Activated B cell treated with CpG ODN at 0.5 μM for 24 hours (primary cell): ENCODE data around the gene CATSPER1. TPM values are rescaled to one million over a fixed set of nuclear protein-coding genes. Genes with fewer than 3 reads are reported as not detected.
"Not testable (repeated sequence)": the region's sequence is repeated elsewhere in the genome, so short reads cannot be mapped to it uniquely, and the experiment has no call there.

Experiments
- ATAC-seq: fragments of 200-7000 bp; cut with Tn5 transposase; one replicate; pipeline ENCODE4 v1.10.0; 2021; ENCODE audit warnings: low read depth, mild to moderate bottlenecking, moderate library complexity
- CTCF ChIA-PET: fragments of 350-600 bp; sonication (Branson Sonifier 250); formaldehyde crosslinking; loops from one replicate; lab custom pipeline; 2021; ENCODE audit warnings: antibody characterized with exemption; lab: Charles Lee
- POLR2A ChIA-PET: fragments of 350-600 bp; sonication (Branson Sonifier 250); formaldehyde crosslinking; loops from one replicate; lab custom pipeline; 2021; ENCODE audit warnings: antibody characterized with exemption; lab: Charles Lee
- DNase-seq: peaks from one replicate; pipeline ENCODE4 v3.0.0; 2022
- H3K27ac Mint-ChIP-seq: one replicate; pipeline ENCODE4 v1.8.0; 2020; ENCODE audit warnings: mixed read lengths
- H3K27me3 Mint-ChIP-seq: one replicate; pipeline ENCODE4 v1.8.0; 2021; ENCODE audit warnings: mixed read lengths
- H3K36me3 Mint-ChIP-seq: one replicate; pipeline ENCODE4 v1.8.0; 2021; ENCODE audit warnings: low read depth, mixed read lengths
- H3K4me1 Mint-ChIP-seq: one replicate; pipeline ENCODE4 v1.8.0; 2021; ENCODE audit warnings: mixed read lengths
- H3K4me3 Mint-ChIP-seq: one replicate; pipeline ENCODE4 v1.8.0; 2020; ENCODE audit warnings: mild to moderate bottlenecking, mixed read lengths
- H3K9me3 Mint-ChIP-seq: one replicate; pipeline ENCODE4 v1.8.0; 2020; ENCODE audit warnings: mixed read lengths
- intact Hi-C: fragments of 100-400 bp; cut with micrococcal nuclease; formaldehyde crosslinking; loops from one replicate; pipeline ENCODE4 v1.15.1; 2024
- total RNA-seq: library from RNA; stranded (reverse); gene quantifications from 2 replicates; pipeline ENCODE4 v1.2.3, GENCODE V29; 2022
- TF ChIP-seq, protein P1 (sequence below): fragments of 200-600 bp; IDR thresholded peaks from one replicate; pipeline ENCODE4 v1.8.0; 2022; ENCODE audit warnings: antibody characterized with exemption, mild to moderate bottlenecking

Gene CATSPER1
- total RNA-seq, 1 donor from 2014 or later, result not detected

GRCh38 chr11:66037327-66037726, 11.0 kb upstream of the CATSPER1 start:
- ATAC-seq (no peak), DNase-seq (no peak)
- ChIA-PET CTCF (no interaction called here), POLR2A (no interaction called here)
- Mint-ChIP-seq H3K27me3 (peaks cover 10% of the 10 kb centered on the region), H3K4me3 (no peak overlapping the region), H3K4me1 (no peaks in the 10 kb centered on the region), H3K9me3 (no peaks in the 10 kb centered on the region), H3K36me3 (no peaks in the 10 kb centered on the region), H3K27ac (no peak overlapping the region)
- TF ChIP-seq, protein P1, sequence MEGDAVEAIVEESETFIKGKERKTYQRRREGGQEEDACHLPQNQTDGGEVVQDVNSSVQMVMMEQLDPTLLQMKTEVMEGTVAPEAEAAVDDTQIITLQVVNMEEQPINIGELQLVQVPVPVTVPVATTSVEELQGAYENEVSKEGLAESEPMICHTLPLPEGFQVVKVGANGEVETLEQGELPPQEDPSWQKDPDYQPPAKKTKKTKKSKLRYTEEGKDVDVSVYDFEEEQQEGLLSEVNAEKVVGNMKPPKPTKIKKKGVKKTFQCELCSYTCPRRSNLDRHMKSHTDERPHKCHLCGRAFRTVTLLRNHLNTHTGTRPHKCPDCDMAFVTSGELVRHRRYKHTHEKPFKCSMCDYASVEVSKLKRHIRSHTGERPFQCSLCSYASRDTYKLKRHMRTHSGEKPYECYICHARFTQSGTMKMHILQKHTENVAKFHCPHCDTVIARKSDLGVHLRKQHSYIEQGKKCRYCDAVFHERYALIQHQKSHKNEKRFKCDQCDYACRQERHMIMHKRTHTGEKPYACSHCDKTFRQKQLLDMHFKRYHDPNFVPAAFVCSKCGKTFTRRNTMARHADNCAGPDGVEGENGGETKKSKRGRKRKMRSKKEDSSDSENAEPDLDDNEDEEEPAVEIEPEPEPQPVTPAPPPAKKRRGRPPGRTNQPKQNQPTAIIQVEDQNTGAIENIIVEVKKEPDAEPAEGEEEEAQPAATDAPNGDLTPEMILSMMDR, result no peak
- intact Hi-C loops, result no loop called here

DNA sequence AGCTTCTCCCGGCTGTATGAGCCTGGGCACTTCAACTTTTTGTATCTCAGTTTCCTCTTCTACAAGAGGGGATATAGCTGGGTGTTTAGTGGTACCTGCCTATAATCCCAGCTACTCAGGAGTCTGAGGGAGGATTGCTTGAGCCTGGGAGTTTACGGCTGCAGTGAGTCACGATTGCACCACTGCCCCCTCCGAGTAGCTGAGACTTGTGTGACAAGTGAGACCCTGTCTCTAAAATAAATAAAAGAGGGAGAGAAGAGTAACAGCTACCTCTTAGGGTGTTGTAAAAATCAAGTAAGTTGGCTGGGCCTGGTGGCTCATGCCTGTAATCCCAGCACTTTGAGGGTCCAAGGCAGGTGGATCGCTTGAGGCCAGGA, 10.0 kb upstream of the CATSPER1 start:
- ChIA-PET CTCF (no interaction called here), POLR2A (interaction anchor here (0.7 kb wide), 1 partner anchor 158 kb away, joined by 7 read pairs; no protein-coding TSS in a partner anchor)
- Mint-ChIP-seq H3K27me3 (peaks cover 10% of the 10 kb centered on the region), H3K4me3 (no peak overlapping the region), H3K4me1 (no peaks in the 10 kb centered on the region), H3K9me3 (no peaks in the 10 kb centered on the region), H3K36me3 (no peaks in the 10 kb centered on the region), H3K27ac (no peak overlapping the region)
- DNase-seq (no peak), ATAC-seq (no peak)
- intact Hi-C loops, result no loop called here
- TF ChIP-seq, protein P1, result no peak

DNA sequence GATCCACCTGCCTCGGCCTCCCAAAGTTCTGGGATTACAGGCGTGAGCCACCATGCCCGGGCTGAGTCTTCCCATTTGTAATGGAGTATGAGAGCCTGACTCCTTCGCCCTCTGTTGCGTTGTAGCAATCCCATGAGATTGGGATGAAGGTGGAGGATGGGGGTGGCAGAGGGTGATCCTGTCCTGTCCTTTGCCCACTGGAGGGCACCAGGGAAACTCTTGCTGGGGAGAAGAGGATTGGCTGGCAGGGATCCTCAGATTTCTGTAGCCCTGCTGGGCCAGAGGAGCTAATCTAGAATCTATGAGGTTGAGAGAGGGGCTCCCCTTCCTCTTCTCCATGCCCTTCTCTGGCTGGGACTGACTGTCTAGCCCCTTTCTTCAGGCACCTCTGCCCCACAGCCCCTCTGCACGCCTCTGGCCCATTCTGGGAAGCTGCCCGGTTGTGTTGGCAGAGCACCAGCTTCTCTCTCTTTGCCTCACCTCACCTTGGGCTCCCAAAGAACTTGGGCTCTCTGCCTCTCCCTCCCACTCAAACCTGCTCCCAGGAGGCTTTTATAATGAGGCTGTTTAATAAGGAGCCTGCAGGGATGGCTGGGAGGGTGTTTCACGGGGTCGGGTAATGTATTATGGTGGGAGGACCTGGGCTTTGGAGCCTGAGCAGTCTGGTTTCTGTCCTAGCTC, 9.5 kb upstream of the CATSPER1 start:
- DNase-seq, result no peak
- ChIA-PET POLR2A (interaction anchor here (0.7 kb wide), 1 partner anchor 157 kb away, joined by 7 read pairs; no protein-coding TSS in a partner anchor), CTCF (no interaction called here)
- ATAC-seq, result no peak
- Mint-ChIP-seq H3K27me3 (peaks cover 10% of the 10 kb centered on the region), H3K9me3 (no peaks in the 10 kb centered on the region), H3K27ac (no peak overlapping the region), H3K4me1 (no peaks in the 10 kb centered on the region), H3K4me3 (no peak overlapping the region), H3K36me3 (no peaks in the 10 kb centered on the region)
- intact Hi-C loops, result no loop called here
- TF ChIP-seq, protein P1, result no peak

DNA sequence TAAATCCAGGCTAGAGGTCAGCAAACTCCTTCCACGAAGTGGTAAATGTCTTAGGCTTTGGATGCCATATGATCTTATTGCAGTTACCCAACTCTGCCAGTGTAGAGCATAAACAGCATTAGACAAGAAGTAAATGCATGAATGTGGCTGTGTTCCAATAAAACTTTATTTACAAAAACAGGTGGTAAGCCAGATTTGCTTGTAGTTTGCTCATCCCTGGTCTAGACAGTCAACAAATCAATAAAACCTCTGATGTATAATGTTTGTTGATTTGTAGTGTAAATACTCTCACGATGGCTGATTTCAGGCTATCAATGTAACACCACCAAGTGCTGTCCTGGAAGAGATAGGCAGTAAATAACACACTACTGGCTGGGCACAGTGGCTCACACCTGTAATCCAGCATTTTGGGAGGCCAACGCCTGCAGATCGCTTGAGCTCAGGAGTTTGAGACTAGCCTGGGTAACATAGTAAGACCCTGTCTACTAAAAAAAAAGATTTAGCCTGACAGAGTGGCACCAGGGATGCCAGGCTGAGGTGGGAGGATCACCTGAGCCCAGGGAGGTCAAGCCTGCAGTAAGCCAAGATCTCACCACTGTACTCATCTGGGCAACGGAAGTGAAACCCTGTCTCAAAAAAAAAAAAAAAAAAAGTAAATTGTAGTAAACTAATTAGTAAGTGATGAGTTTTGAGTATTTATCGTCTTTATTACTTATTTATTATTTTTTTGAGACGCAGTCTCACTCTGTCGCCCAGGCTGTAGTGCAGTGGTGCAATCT, 6.9 kb upstream of the CATSPER1 start:
- Mint-ChIP-seq H3K4me1 (no peaks in the 10 kb centered on the region), H3K9me3 (no peaks in the 10 kb centered on the region), H3K4me3 (no peak overlapping the region), H3K27ac (no peak overlapping the region), H3K36me3 (no peaks in the 10 kb centered on the region), H3K27me3 (peaks cover 10% of the 10 kb centered on the region)
- DNase-seq (no peak), ATAC-seq (no peak)
- ChIA-PET CTCF (interaction anchor here (0.6 kb wide), 1 partner anchor 12 kb away, joined by 4 read pairs; no protein-coding TSS in a partner anchor), POLR2A (interaction anchor here (0.7 kb wide), 1 partner anchor 82 kb away, joined by 3 read pairs; no protein-coding TSS in a partner anchor)
- TF ChIP-seq, protein P1, result no peak
- intact Hi-C loops, result no loop called here

GRCh38 chr11:66023186-66023440, 3.2 kb downstream of the CATSPER1 start:
- POLR2A ChIA-PET, result interaction anchor here (0.6 to 1.0 kb wide), 4 partner anchors 17 to 349 kb away, joined by 3 to 20 read pairs (median 4); partner anchors contain the start of gene SF3B2

More at GRCh38 chr11:66023186-66023440, 3.2 kb downstream of the CATSPER1 start:
- not testable (repeated sequence) for ATAC-seq, H3K4me1 Mint-ChIP-seq, H3K27ac Mint-ChIP-seq, DNase-seq, H3K27me3 Mint-ChIP-seq, H3K36me3 Mint-ChIP-seq, H3K4me3 Mint-ChIP-seq, H3K9me3 Mint-ChIP-seq
- intact Hi-C loops, result loop anchor here (2.0 kb wide), 2 partner anchors 20 to 34 kb away; partner anchors contain the start of genes BANF1 and EIF1AD
- CTCF ChIA-PET, result interaction anchor here (1.2 to 2.2 kb wide), 11 partner anchors 9 to 244 kb away, joined by 3 to 14 read pairs (median 6); partner anchors contain the start of genes BANF1, CCDC85B and EIF1AD
